WERI-Rb-1 (cell line): ENCODE results near the gene HIRA.

ENCODE experiments used
- DNase-seq: peaks from one replicate; pipeline ENCODE4 v3.0.0-alpha.2; 2020
- H3K27ac ChIP-seq: fragments of 250-450 bp; sonication (Bioruptor Pico); 2 replicates; pipeline ENCODE4 v1.5.1; 2020; ENCODE audit warnings: mild to moderate bottlenecking, moderate library complexity
- H3K27me3 ChIP-seq: fragments of 250-450 bp; sonication (Bioruptor Pico); 2 replicates; pipeline ENCODE4 v1.5.1; 2021; ENCODE audit warnings: mild to moderate bottlenecking, low read depth, moderate library complexity; ENCODE audit not compliant: insufficient read depth, severe bottlenecking
- H3K36me3 ChIP-seq: fragments of 250-450 bp; sonication (Bioruptor Pico); 2 replicates; pipeline ENCODE4 v1.5.1; 2020; ENCODE audit warnings: mild to moderate bottlenecking, moderate library complexity
- H3K4me3 ChIP-seq: 2 replicates; pipeline ENCODE4 v1.5.1; 2011; ENCODE audit warnings: low read depth, mild to moderate bottlenecking, control low read depth, low read length
- H3K9me3 ChIP-seq: fragments of 250-450 bp; sonication (Bioruptor Pico); 2 replicates; pipeline ENCODE4 v1.5.1; 2021; ENCODE audit warnings: mild to moderate bottlenecking, moderate library complexity; ENCODE audit not compliant: severe bottlenecking
- CTCF ChIP-seq: IDR thresholded peaks from 2 replicates; pipeline ENCODE4 v1.5.1; 2011; ENCODE audit warnings: low read depth, mild to moderate bottlenecking, control low read depth, inconsistent platforms, low read length

The HIRA gene

GRCh38 chr22:19434829-19435580 is 3.5 kb upstream of the HIRA start:
- Histone ChIP-seq H3K27me3 (no peaks in the 10 kb centered on the region), H3K36me3 (peaks cover 33% of the 10 kb centered on the region), H3K9me3 (peaks cover 3% of the 10 kb centered on the region), H3K4me3 (no peak overlapping the region), H3K27ac (no peak overlapping the region)
- no peak for DNase-seq
- TF ChIP-seq CTCF: no peak

GRCh38 chr22:19434401-19434800 is 2.9 kb upstream of the HIRA start:
- H3K9me3 ChIP-seq: peaks cover 3% of the 10 kb centered on the region
- peaks cover 33% of the 10 kb centered on the region for H3K36me3 ChIP-seq
- no peak overlapping the region for H3K27ac ChIP-seq
- DNase-seq: no peak
- no peak overlapping the region for H3K4me3 ChIP-seq
- no peaks in the 10 kb centered on the region for H3K27me3 ChIP-seq
- no peak for TF ChIP-seq CTCF

- Histone ChIP-seq H3K4me3 (peak within 1 kb of the TSS; percentile 84), H3K9me3 (no peaks in the 10 kb centered on the region), H3K27me3 (no peaks in the 10 kb centered on the region), H3K27ac (peak within 1 kb of the TSS; percentile 91), H3K36me3 (peaks cover 41% of the 10 kb centered on the region)
- TF ChIP-seq CTCF: no peak
- DNase-seq: peak; percentile 95
These were observed 759 bp upstream of the HIRA start, which contains the start of gene MRPL40 for GRCh38 chr22:19432133-19432851. Gene MRPL40 (plus strand): TSS chr22:19432545. CDS start chr22:19432555, 10 bp downstream.

GRCh38 chr22:19430890-19431541 is 517 bp downstream of the HIRA start:
- Histone ChIP-seq H3K36me3 (peaks cover 31% of the 10 kb centered on the region), H3K4me3 (peak overlapping the region; percentile 80), H3K9me3 (no peaks in the 10 kb centered on the region), H3K27me3 (no peaks in the 10 kb centered on the region), H3K27ac (peak overlapping the region; percentile 85)
- DNase-seq: peak; percentile 27
- TF ChIP-seq CTCF: peak; percentile 28

GRCh38 chr22:19429950-19430889 is 1.3 kb downstream of the HIRA start:
- Histone ChIP-seq H3K4me3 (peak overlapping the region; percentile 80), H3K27me3 (no peaks in the 10 kb centered on the region), H3K27ac (peak overlapping the region; percentile 85), H3K9me3 (no peaks in the 10 kb centered on the region), H3K36me3 (peaks cover 23% of the 10 kb centered on the region)
- no peak for TF ChIP-seq CTCF
- no peak for DNase-seq
